ENCODE results near the gene DDIT3.

DNA sequence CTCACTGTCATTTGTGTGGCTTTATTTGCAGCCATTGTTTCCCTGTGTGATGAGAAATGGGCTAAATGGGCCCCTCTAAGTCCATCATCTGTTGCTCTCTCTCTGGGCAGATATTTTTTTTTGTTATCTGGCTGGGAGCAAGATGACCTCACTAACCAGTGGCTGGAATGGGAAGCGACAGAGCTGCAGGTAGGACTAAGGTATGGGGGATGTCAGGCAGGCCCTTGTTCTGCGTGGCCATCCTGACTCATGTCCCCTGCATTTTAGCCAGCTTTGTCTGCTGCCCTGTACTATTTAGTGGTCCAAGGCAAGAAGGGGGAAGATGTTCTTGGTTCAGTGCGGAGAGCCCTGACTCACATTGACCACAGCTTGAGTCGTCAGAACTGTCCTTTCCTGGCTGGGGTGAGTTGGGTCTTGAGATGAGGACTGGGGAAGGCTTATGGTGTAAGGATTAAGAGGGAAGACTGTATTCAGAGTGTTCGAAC is 31.1 kb downstream of the DDIT3 start:
- TF ChIP-seq, protein P1, sequence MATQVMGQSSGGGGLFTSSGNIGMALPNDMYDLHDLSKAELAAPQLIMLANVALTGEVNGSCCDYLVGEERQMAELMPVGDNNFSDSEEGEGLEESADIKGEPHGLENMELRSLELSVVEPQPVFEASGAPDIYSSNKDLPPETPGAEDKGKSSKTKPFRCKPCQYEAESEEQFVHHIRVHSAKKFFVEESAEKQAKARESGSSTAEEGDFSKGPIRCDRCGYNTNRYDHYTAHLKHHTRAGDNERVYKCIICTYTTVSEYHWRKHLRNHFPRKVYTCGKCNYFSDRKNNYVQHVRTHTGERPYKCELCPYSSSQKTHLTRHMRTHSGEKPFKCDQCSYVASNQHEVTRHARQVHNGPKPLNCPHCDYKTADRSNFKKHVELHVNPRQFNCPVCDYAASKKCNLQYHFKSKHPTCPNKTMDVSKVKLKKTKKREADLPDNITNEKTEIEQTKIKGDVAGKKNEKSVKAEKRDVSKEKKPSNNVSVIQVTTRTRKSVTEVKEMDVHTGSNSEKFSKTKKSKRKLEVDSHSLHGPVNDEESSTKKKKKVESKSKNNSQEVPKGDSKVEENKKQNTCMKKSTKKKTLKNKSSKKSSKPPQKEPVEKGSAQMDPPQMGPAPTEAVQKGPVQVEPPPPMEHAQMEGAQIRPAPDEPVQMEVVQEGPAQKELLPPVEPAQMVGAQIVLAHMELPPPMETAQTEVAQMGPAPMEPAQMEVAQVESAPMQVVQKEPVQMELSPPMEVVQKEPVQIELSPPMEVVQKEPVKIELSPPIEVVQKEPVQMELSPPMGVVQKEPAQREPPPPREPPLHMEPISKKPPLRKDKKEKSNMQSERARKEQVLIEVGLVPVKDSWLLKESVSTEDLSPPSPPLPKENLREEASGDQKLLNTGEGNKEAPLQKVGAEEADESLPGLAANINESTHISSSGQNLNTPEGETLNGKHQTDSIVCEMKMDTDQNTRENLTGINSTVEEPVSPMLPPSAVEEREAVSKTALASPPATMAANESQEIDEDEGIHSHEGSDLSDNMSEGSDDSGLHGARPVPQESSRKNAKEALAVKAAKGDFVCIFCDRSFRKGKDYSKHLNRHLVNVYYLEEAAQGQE (IDR thresholded peaks at IDR 0.05; ENCODE audit: low read depth): no peak
- no peak for TF ChIP-seq POLR2AphosphoS5 (IDR thresholded peaks at IDR 0.05; ENCODE audit: low read depth, low read length)

Measured in HCT116 (cell line).